Iris pigment epithelial cell (primary cell): ENCODE measurements around the gene MSL3B.

Experiments used
- DNase-seq: peaks from one replicate; pipeline ENCODE4 v3.0.0-alpha.2; 2011; ENCODE audit warnings: low read depth

Gene MSL3B

GRCh38 chr2:233817361-233817911 is 50.8 kb downstream of the MSL3B start:
- peak; percentile 37 for DNase-seq

- no peak for DNase-seq
These were observed 51.4 kb downstream of the MSL3B start for GRCh38 chr2:233816771-233817170.

GRCh38 chr2:233816334-233816733 is 51.9 kb downstream of the MSL3B start:
- DNase-seq: no peak

GRCh38 chr2:233815861-233816260 is 52.3 kb downstream of the MSL3B start:
- DNase-seq: no peak
